HL-60 (cell line): ENCODE data around the gene CDK6.

ENCODE experiments used
- DNase-seq, 2 experiments: peaks; one replicate each; pipeline ENCODE4 v3.0.0-alpha.2; 2010 to 2020; ENCODE audit warnings: low read depth in 1 of 2, low spot score in 1 of 2
- H3K27ac ChIP-seq: fragments of 250-450 bp; sonication (Bioruptor Pico); replicated peaks from 2 replicates; pipeline ENCODE4 v1.5.1; 2020; ENCODE audit warnings: mild to moderate bottlenecking, moderate library complexity
- H3K27me3 ChIP-seq: fragments of 250-450 bp; sonication (Bioruptor Pico); 2 replicates; pipeline ENCODE4 v1.5.1; 2021; ENCODE audit warnings: mild to moderate bottlenecking, moderate library complexity; ENCODE audit not compliant: insufficient read depth, poor library complexity, severe bottlenecking
- H3K4me3 ChIP-seq: replicated peaks from 2 replicates; pipeline ENCODE4 v1.5.1; 2011; ENCODE audit warnings: mild to moderate bottlenecking, control low read depth, low read length; ENCODE audit not compliant: insufficient read depth
- CTCF ChIP-seq: IDR thresholded peaks from one replicate; pipeline ENCODE4 v1.5.1; 2011; ENCODE audit warnings: low read length, control low read depth, inconsistent platforms; ENCODE audit not compliant: insufficient read depth
- GABPA ChIP-seq: IDR thresholded peaks from 2 replicates; pipeline ENCODE4 v1.6.1; 2012; ENCODE audit warnings: low read depth
- POLR2AphosphoS5 ChIP-seq: IDR thresholded peaks from 2 replicates; pipeline ENCODE4 v1.6.1; 2012; ENCODE audit warnings: low read depth
- REST ChIP-seq: IDR thresholded peaks from 2 replicates; pipeline ENCODE4 v1.6.1; 2012; ENCODE audit warnings: low read depth; ENCODE audit not compliant: insufficient replicate concordance
- SPI1 ChIP-seq: IDR thresholded peaks from 2 replicates; pipeline ENCODE4 v1.6.1; 2012; ENCODE audit warnings: low read depth, mild to moderate bottlenecking, borderline replicate concordance

CDK6 gene

GRCh38 chr7:92623544-92623943, 212.8 kb downstream of the CDK6 start:
- no peak overlapping the region for H3K4me3 ChIP-seq
- DNase-seq: no peak
- TF ChIP-seq REST (no peak), CTCF (no peak), GABPA (no peak), POLR2AphosphoS5 (no peak), SPI1 (no peak)
- H3K27me3 ChIP-seq: no peaks in the 10 kb centered on the region
- H3K27ac ChIP-seq: no peak overlapping the region

GRCh38 chr7:92622685-92623084, 213.7 kb downstream of the CDK6 start:
- Histone ChIP-seq H3K4me3 (no peak overlapping the region), H3K27me3 (no peaks in the 10 kb centered on the region), H3K27ac (no peak overlapping the region)
- no peak for TF ChIP-seq GABPA
- TF ChIP-seq CTCF: no peak
- no peak for TF ChIP-seq SPI1
- TF ChIP-seq POLR2AphosphoS5: no peak
- DNase-seq: no peak

GRCh38 chr7:92622030-92622429, 214.3 kb downstream of the CDK6 start:
- peak overlapping the region; percentile 38; the same call in 1 of the 2 replicates for H3K27ac ChIP-seq
- no peak for TF ChIP-seq POLR2AphosphoS5
- no peak for TF ChIP-seq CTCF
- TF ChIP-seq SPI1: no peak
- TF ChIP-seq REST: no peak
- TF ChIP-seq GABPA: no peak
- DNase-seq: no peak
- H3K4me3 ChIP-seq: no peak overlapping the region
- no peaks in the 10 kb centered on the region for H3K27me3 ChIP-seq

- TF ChIP-seq GABPA (no peak), SPI1 (no peak), CTCF (no peak), REST (no peak), POLR2AphosphoS5 (no peak)
- peak overlapping the region; percentile 38 for H3K27ac ChIP-seq
- DNase-seq: no peak
- H3K4me3 ChIP-seq: no peak overlapping the region
- H3K27me3 ChIP-seq: no peaks in the 10 kb centered on the region
Observed at GRCh38 chr7:92621561-92622023, 214.8 kb downstream of the CDK6 start.
